ENCODE measurements around the gene SLC1A2.

SLC1A2 gene

DNA sequence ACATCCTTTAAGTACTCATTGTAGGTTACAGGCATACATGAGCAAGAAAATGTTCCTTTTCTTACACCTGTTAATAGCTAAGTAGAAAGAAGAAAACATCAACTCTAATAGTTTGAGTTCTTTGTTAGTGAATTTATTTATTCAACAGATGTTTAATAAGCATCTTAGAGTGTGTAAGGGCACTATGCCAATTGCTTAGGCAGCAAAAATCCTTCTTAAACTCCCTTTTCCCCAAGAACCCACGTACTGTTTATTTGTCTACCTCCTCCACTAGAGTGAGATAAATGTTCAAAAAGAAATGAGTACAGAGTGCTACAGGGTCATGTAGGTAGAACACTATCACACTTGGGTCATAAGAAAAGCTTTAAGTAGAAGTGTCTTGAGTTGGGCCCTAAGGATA lies 149.0 kb downstream of the SLC1A2 start:
- no peak overlapping the region for H3K4me3 ChIP-seq (ENCODE audit: low read depth, low read length)
- TF ChIP-seq, protein P1, sequence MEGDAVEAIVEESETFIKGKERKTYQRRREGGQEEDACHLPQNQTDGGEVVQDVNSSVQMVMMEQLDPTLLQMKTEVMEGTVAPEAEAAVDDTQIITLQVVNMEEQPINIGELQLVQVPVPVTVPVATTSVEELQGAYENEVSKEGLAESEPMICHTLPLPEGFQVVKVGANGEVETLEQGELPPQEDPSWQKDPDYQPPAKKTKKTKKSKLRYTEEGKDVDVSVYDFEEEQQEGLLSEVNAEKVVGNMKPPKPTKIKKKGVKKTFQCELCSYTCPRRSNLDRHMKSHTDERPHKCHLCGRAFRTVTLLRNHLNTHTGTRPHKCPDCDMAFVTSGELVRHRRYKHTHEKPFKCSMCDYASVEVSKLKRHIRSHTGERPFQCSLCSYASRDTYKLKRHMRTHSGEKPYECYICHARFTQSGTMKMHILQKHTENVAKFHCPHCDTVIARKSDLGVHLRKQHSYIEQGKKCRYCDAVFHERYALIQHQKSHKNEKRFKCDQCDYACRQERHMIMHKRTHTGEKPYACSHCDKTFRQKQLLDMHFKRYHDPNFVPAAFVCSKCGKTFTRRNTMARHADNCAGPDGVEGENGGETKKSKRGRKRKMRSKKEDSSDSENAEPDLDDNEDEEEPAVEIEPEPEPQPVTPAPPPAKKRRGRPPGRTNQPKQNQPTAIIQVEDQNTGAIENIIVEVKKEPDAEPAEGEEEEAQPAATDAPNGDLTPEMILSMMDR (IDR thresholded peaks at IDR 0.05; ENCODE audit: borderline replicate concordance, insufficient read depth, low read depth, low read length), result no peak

DNA sequence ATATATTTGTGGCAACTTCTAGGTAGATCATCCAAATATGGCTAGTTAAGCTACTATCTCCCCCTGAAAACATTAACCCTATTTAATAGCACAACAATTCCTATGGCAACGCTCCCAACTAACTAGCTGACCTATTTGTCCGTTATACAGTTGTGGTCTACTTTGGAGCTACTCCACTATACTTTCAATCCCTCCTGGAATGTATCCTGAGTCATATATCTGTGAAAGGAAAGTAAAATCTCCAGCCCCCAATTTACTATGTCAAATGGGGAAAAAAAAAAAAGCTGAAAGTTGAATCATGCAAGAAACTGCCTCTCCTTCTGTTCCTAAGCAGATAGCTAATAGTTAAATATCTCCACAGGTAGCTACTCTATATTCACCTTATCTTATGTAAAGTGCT lies 151.9 kb downstream of the SLC1A2 start:
- H3K4me3 ChIP-seq (ENCODE audit: low read depth, low read length), result no peak overlapping the region
- TF ChIP-seq, protein P1 (IDR thresholded peaks at IDR 0.05; ENCODE audit: borderline replicate concordance, insufficient read depth, low read depth, low read length), result no peak

DNA sequence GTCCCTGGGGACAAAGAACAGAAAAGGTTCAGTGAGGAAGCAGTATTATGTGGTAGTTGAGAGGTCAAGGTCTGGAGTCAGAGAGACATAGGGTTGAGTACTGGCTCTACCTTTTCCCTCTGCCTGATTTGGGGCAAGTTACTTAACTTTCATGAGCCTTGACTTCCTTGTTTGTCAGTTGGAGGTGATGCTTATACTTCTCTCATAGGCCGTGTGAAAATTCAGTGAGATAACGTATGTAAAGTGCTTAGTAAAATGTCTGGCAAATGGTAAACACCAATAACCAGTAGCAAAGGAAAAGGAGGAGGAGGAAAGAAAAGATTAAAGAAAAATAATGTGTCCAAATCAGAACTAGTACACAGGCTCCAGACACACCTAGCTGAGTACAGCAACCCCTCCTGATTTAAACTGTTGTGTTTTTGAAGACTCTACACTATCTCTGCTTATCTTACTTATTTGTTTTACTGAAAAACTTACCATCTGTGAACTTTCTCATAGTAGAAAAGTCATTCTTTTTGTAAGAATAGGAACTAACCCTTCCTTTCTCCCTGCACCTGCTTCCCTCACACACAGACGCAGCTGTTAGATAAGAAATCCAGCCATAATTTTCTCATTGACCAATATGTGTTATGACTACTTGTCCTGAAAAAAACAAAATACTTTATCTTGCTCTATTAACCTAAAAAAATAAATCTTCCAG lies 153.5 kb downstream of the SLC1A2 start:
- no peak overlapping the region for H3K4me3 ChIP-seq (ENCODE audit: low read depth, low read length)
- TF ChIP-seq, protein P1 (IDR thresholded peaks at IDR 0.05; ENCODE audit: borderline replicate concordance, insufficient read depth, low read depth, low read length), result no peak

DNA sequence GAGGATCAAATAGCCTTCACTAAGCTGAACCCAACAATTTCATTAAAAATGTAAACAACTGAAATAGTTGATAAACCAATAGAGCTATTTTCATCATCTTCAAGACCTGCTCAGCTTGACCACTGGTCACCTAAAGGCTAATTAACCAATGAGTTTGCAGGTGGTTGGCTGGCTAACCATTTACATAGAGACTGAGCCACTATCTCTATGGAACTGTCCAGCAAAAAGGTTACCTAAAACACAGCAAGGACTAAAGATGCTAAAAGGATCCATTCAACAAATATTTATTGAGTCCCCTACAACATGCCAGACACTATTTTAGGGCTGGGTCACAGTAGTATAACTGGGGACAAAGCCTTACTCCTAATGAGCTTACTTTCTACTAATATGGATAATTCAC lies 156.6 kb downstream of the SLC1A2 start:
- no peak overlapping the region for H3K4me3 ChIP-seq (ENCODE audit: low read depth, low read length)
- TF ChIP-seq, protein P1 (IDR thresholded peaks at IDR 0.05; ENCODE audit: borderline replicate concordance, insufficient read depth, low read depth, low read length), result no peak

DNA sequence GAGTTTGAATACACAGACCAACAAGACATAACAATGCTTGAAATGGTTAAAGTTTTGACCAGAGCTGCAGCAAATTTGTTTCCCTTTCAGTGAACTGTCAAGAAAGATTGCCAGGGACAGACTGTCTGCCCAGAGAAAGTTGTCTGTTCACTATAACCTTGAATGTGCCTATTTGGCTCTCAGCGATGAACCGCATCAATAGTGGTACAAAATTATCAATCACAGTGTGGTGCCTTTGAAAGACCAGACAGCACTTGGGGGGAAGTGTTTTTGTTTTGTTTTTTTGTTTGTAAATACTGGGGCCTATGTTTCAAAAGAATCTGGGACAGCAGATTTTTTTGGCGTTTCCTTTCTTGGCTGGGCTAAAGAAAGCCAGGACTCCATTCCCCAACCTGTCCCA lies 157.3 kb downstream of the SLC1A2 start:
- TF ChIP-seq, protein P1 (IDR thresholded peaks at IDR 0.05; ENCODE audit: borderline replicate concordance, insufficient read depth, low read depth, low read length), result no peak
- no peak overlapping the region for H3K4me3 ChIP-seq (ENCODE audit: low read depth, low read length)

DNA sequence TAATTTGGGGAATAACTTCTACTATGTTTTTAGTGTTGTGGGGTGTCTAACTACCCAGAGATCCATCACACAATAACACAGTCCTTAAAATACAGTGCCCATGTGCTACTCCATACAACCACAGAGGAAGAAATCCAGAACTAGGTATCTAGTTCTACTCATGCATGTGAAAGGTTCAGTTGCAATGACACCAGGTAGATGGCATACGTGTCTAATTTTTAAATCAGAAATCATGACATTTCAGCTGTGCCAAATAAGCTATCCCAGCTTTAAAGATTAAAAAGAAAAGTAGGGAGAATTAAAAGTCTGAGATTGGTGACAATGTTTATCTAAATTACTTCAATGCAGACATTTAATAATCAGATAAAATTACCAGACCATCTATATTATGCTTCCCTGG lies 158.2 kb downstream of the SLC1A2 start:
- TF ChIP-seq, protein P1 (IDR thresholded peaks at IDR 0.05; ENCODE audit: borderline replicate concordance, insufficient read depth, low read depth, low read length), result no peak
- H3K4me3 ChIP-seq (ENCODE audit: low read depth, low read length), result no peak overlapping the region

DNA sequence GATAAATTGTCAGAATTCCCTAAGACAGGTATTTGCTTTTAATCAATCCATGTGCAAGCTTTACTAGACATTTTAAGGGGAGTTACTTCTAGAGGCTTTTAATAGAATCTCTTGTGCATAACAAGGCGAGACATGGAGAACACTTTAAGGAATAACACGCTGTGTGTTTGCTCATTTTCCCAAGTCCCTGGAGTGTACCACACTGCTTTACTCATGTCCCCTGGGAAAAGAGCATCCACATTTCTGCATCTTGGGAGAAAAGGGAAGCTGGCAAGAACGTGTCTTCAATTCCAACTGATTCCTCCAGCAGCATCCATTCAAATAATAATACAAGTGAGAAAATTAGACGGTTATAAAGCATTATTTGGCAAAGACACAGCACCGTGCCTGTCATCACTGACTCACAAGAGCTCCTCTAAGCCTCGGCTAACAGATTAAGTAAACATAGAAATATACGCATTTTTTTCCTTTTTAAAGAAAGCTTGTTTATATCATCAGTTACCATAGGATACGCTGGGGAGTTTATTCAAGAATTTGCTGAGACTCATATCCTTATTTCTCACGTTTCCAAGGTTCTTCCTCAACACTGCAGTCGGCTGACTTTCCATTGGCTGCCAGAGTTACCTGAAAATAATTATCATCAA lies 158.9 kb downstream of the SLC1A2 start:
- H3K4me3 ChIP-seq (ENCODE audit: low read depth, low read length), result no peak overlapping the region
- TF ChIP-seq, protein P1 (IDR thresholded peaks at IDR 0.05; ENCODE audit: borderline replicate concordance, insufficient read depth, low read depth, low read length), result no peak

All from GM12875 (cell line).